Kidney (tissue), 14 donors: ENCODE data around the gene LRFN3. TPM values are rescaled to one million over a fixed set of nuclear protein-coding genes. Genes with fewer than 3 reads are reported as not detected.
A peak's percentile ranks its signal among the peaks of the same experiment; 100 is the strongest.

ENCODE experiments used
- DNase-seq, 5 donors: peaks; one replicate each; pipeline ENCODE4 v3.0.0-alpha.2; 2013 to 2020
- FAIRE-seq: peaks from 2 replicates; lab custom pipeline; 2012; peaks lifted over from hg19 to GRCh38; lab: Jason Lieb, UNC
- H3K27ac ChIP-seq, 2 donors: one replicate each; pipeline ENCODE4 v1.7.0; 2013; ENCODE audit warnings: low read depth in 2 of 2, low read length in 2 of 2, inconsistent platforms in 1 of 2
- H3K27me3 ChIP-seq: one replicate; pipeline ENCODE4 v1.7.1; 2013; ENCODE audit warnings: low read length, inconsistent platforms; ENCODE audit not compliant: control insufficient read depth, insufficient read depth
- H3K36me3 ChIP-seq, 3 donors: one replicate each; pipeline versions ENCODE4 v1.7.0 to v1.7.1; 2013; ENCODE audit warnings: low read length in 3 of 3, control low read depth in 1 of 3, inconsistent platforms in 1 of 3; ENCODE audit not compliant: insufficient read depth in 3 of 3, control insufficient read depth in 2 of 3
- H3K4me1 ChIP-seq, 3 donors: one replicate each; pipeline versions ENCODE4 v1.7.0 to v1.7.1; 2013; ENCODE audit warnings: low read length in 3 of 3, inconsistent platforms in 1 of 3, low read depth in 1 of 3; ENCODE audit not compliant: control insufficient read depth in 2 of 3, insufficient read depth in 2 of 3
- H3K4me3 ChIP-seq, 3 donors: one replicate each; pipeline versions ENCODE4 v1.7.0 to v1.8.1; 2013; ENCODE audit warnings: low read length in 3 of 3, control low read depth in 1 of 3, inconsistent platforms in 1 of 3
- H3K9ac ChIP-seq, 3 donors: one replicate each; pipeline versions ENCODE4 v1.7.0 to v1.7.1; 2013; ENCODE audit warnings: low read length in 3 of 3, control low read depth in 1 of 3, inconsistent platforms in 1 of 3
- H3K9me3 ChIP-seq, 3 donors: one replicate each; pipeline versions ENCODE4 v1.7.0 to v1.7.1; 2013; ENCODE audit warnings: low read length in 3 of 3, control low read depth in 1 of 3, inconsistent platforms in 1 of 3; ENCODE audit not compliant: control insufficient read depth in 2 of 3, insufficient read depth in 1 of 3
- CTCF ChIP-seq: IDR thresholded peaks from 3 replicates; pipeline ENCODE4 v1.5.1; 2012; ENCODE audit warnings: mild to moderate bottlenecking, moderate library complexity, borderline replicate concordance; ENCODE audit not compliant: insufficient read depth; ENCODE audit errors: extremely low read depth
- intact Hi-C: fragments of 100-400 bp; cut with DNase I; formaldehyde crosslinking; loops from one replicate; pipeline ENCODE4 v1.11.1; 2022
- polyA plus RNA-seq: library from polyadenylated mRNA; stranded (reverse); fragments of 350-450 nt; fragmentation: Illumina TruSeq; extraction: RNeasy Lipid Tissue Mini Kit (QIAGEN cat#74804); gene quantifications from one replicate; pipeline ENCODE4 v1.2.3, GENCODE V29; 2014; ENCODE audit warnings: low read depth, low replicate concordance; ENCODE audit not compliant: insufficient read depth
- total RNA-seq: library from RNA; stranded (reverse); fragmentation: NEBNext Ultra II Directional; extraction: Animal tissue kit (Norgen Biotek cat#: 25700); gene quantifications from one replicate; pipeline ENCODE4 v1.2.1, GENCODE V29; 2021
- donor health status: control.
- donor health status: control.
- donor health status: control.
- donor health status: control.
- donor health status: control.
- donor health status: DM: yes; HTN: yes; CAD: no.
- donor health status: Normal renal cell carcinoma (clear cell type).

The LRFN3 gene
- total and polyA plus RNA-seq, 2 donors from 2014 or later, result 8.2 to 9.4 TPM

GRCh38 chr19:35938282-35939224 lies 2.4 kb downstream of the LRFN3 start:
- peak overlapping the region in 1 of 3 donors; percentile 63 for H3K4me3 ChIP-seq
- H3K27ac ChIP-seq, result no peak overlapping the region
- DNase-seq (peak in 1 of 5 donors; percentile 41), FAIRE-seq (no peak)
- TF ChIP-seq CTCF, result no peak
- H3K36me3 ChIP-seq, result no peaks in the 10 kb centered on the region
- no peak overlapping the region for H3K9ac ChIP-seq
- no peaks in the 10 kb centered on the region for H3K9me3 ChIP-seq
- peaks cover 3 to 22% (median 15%) of the 10 kb centered on the region in 3 donors for H3K4me1 ChIP-seq
- no peaks in the 10 kb centered on the region for H3K27me3 ChIP-seq
- intact Hi-C loops, result no loop called here

GRCh38 chr19:35939307-35940077 lies 3.3 kb downstream of the LRFN3 start:
- H3K27me3 ChIP-seq, result no peaks in the 10 kb centered on the region
- TF ChIP-seq CTCF, result no peak
- DNase-seq, result peak in 1 of 5 donors; percentile 74
- intact Hi-C loops, result no loop called here
- no peak overlapping the region for H3K4me3 ChIP-seq
- H3K27ac ChIP-seq, result no peak overlapping the region
- H3K36me3 ChIP-seq, result no peaks in the 10 kb centered on the region
- H3K9ac ChIP-seq, result no peak overlapping the region
- H3K4me1 ChIP-seq, result peaks cover 3 to 22% (median 15%) of the 10 kb centered on the region in 3 donors
- FAIRE-seq, result no peak
- H3K9me3 ChIP-seq, result no peaks in the 10 kb centered on the region

GRCh38 chr19:35940078-35940775 lies 4.1 kb downstream of the LRFN3 start:
- FAIRE-seq (no peak), DNase-seq (peak in 1 of 5 donors; percentile 67)
- H3K9me3 ChIP-seq, result no peaks in the 10 kb centered on the region
- H3K27me3 ChIP-seq, result no peaks in the 10 kb centered on the region
- no peak overlapping the region for H3K4me3 ChIP-seq
- H3K4me1 ChIP-seq, result peaks cover 3 to 22% (median 15%) of the 10 kb centered on the region in 3 donors
- H3K27ac ChIP-seq, result no peak overlapping the region
- intact Hi-C loops, result no loop called here
- TF ChIP-seq CTCF, result no peak
- no peaks in the 10 kb centered on the region for H3K36me3 ChIP-seq
- H3K9ac ChIP-seq, result no peak overlapping the region
